GM19351 (cell line): ENCODE data around the gene IGF1R.

Experiments used
- ATAC-seq: cut with Tn5 transposase; IDR thresholded peaks from one replicate; pipeline ENCODE4 v1.9.1; 2021; ENCODE audit warnings: mild to moderate bottlenecking, moderate library complexity; ENCODE audit not compliant: unreplicated experiment

IGF1R gene

GRCh38 chr15:98901434-98902072 is 253.2 kb downstream of the IGF1R start:
- ATAC-seq: no peak

- no peak for ATAC-seq
Measured at GRCh38 chr15:98902931-98903330, 254.6 kb downstream of the IGF1R start.

- ATAC-seq: no peak
Measured at GRCh38 chr15:98903377-98904018, 255.2 kb downstream of the IGF1R start.

- peak; percentile 65 for ATAC-seq
Measured at GRCh38 chr15:98904544-98904943, 256.2 kb downstream of the IGF1R start.

- ATAC-seq: no peak
Measured at GRCh38 chr15:98905963-98906711, 257.8 kb downstream of the IGF1R start.

GRCh38 chr15:98906712-98907083 is 258.4 kb downstream of the IGF1R start:
- ATAC-seq: no peak

- ATAC-seq: no peak
Measured at GRCh38 chr15:98907927-98908471, 259.7 kb downstream of the IGF1R start.

GRCh38 chr15:98909968-98910885 is 261.9 kb downstream of the IGF1R start:
- no peak for ATAC-seq

GRCh38 chr15:98914626-98915025 is 266.3 kb downstream of the IGF1R start:
- ATAC-seq: peak; percentile 12

GRCh38 chr15:98916826-98917225 is 268.5 kb downstream of the IGF1R start:
- ATAC-seq: no peak

GRCh38 chr15:98917417-98917816 is 269.1 kb downstream of the IGF1R start:
- ATAC-seq: no peak

GRCh38 chr15:98920091-98920880 is 271.9 kb downstream of the IGF1R start:
- no peak for ATAC-seq

- ATAC-seq: no peak
Measured at GRCh38 chr15:98923171-98923570, 274.8 kb downstream of the IGF1R start.

GRCh38 chr15:98923579-98923978 is 275.2 kb downstream of the IGF1R start:
- ATAC-seq: no peak

- ATAC-seq: no peak
Measured at GRCh38 chr15:98924401-98925049, 276.2 kb downstream of the IGF1R start.

- no peak for ATAC-seq
Measured at GRCh38 chr15:98926236-98926635, 277.9 kb downstream of the IGF1R start.

GRCh38 chr15:98927022-98927421 is 278.7 kb downstream of the IGF1R start:
- no peak for ATAC-seq

- no peak for ATAC-seq
Measured at GRCh38 chr15:98927996-98928395, 279.7 kb downstream of the IGF1R start.

- ATAC-seq: no peak
Measured at GRCh38 chr15:98930576-98930975, 282.2 kb downstream of the IGF1R start.
